Head of caudate nucleus (tissue), 42 donors: ENCODE data around the gene PGM2.
"Not testable (repeated sequence)": the region's sequence is repeated elsewhere in the genome, so short reads cannot be mapped to it uniquely, and the experiment has no call there.

Experiments
- DNase-seq, 42 donors: peaks; one replicate each; pipeline versions ENCODE4 v3.0.0 to v3.0.0-alpha.2; 2020 to 2021; ENCODE audit warnings: mixed read lengths in 7 of 42
- intact Hi-C: fragments of 100-400 bp; cut with DNase I; formaldehyde crosslinking; loops from one replicate; pipeline ENCODE4 v1.15.0; 2022

Gene PGM2

GRCh38 chr4:37812713-37813112, 13.8 kb upstream of the PGM2 start:
- intact Hi-C loops: no loop called here
- no peak for DNase-seq

- no peak for DNase-seq
- intact Hi-C loops: no loop called here
Observed at GRCh38 chr4:37815591-37815990, 10.9 kb upstream of the PGM2 start.

- no peak for DNase-seq
- intact Hi-C loops: no loop called here
Observed at GRCh38 chr4:37816006-37816405, 10.5 kb upstream of the PGM2 start.

- intact Hi-C loops: no loop called here
- DNase-seq: no peak
Observed at GRCh38 chr4:37816719-37817118, 9.8 kb upstream of the PGM2 start.

- no peak for DNase-seq
- intact Hi-C loops: no loop called here
Observed at GRCh38 chr4:37818752-37819151, 7.7 kb upstream of the PGM2 start.

- intact Hi-C loops, DNase-seq: not testable (repeated sequence)
Observed at GRCh38 chr4:37820458-37820857, 6.0 kb upstream of the PGM2 start.

GRCh38 chr4:37821953-37822605, 4.4 kb upstream of the PGM2 start:
- DNase-seq: no peak
- intact Hi-C loops: no loop called here

GRCh38 chr4:37825501-37825900, 985 bp upstream of the PGM2 start:
- DNase-seq: not testable (repeated sequence)
- intact Hi-C loops: loop anchor here (5.0 kb wide), 1 partner anchor 152 kb away; no protein-coding TSS in a partner anchor

GRCh38 chr4:37825968-37826294, 555 bp upstream of the PGM2 start:
- intact Hi-C loops: loop anchor here (2.0 to 5.0 kb wide), 2 partner anchors 63 to 151 kb away; no protein-coding TSS in a partner anchor
- DNase-seq: peak in 9 of 42 donors; percentile 8 to 18 (median 9)

GRCh38 chr4:37827030-37827685, 672 bp downstream of the PGM2 start:
- intact Hi-C loops: loop anchor here (2.0 to 5.0 kb wide), 2 partner anchors 62 to 150 kb away; no protein-coding TSS in a partner anchor
- DNase-seq: peak in 12 of 42 donors; percentile 5 to 43 (median 14)

- intact Hi-C loops: loop anchor here (2.0 to 5.0 kb wide), 2 partner anchors 61 to 149 kb away; no protein-coding TSS in a partner anchor
- DNase-seq: no peak
Observed at GRCh38 chr4:37827802-37828321, 1.4 kb downstream of the PGM2 start.

- DNase-seq: no peak
- intact Hi-C loops: loop anchor here (5.0 kb wide), 1 partner anchor 148 kb away; no protein-coding TSS in a partner anchor
Observed at GRCh38 chr4:37828843-37829242, 2.4 kb downstream of the PGM2 start.

- no peak for DNase-seq
- intact Hi-C loops: no loop called here
Observed at GRCh38 chr4:37830640-37831039, 4.2 kb downstream of the PGM2 start.

- no peak for DNase-seq
- intact Hi-C loops: no loop called here
Observed at GRCh38 chr4:37835031-37835430, 8.5 kb downstream of the PGM2 start.

- intact Hi-C loops: no loop called here
- DNase-seq: no peak
Observed at GRCh38 chr4:37835806-37836205, 9.3 kb downstream of the PGM2 start.

GRCh38 chr4:37836274-37836673, 9.8 kb downstream of the PGM2 start:
- intact Hi-C loops: no loop called here
- DNase-seq: no peak

GRCh38 chr4:37836838-37837440, 10.5 kb downstream of the PGM2 start:
- no peak for DNase-seq
- intact Hi-C loops: no loop called here

- intact Hi-C loops: no loop called here
- DNase-seq: no peak
Observed at GRCh38 chr4:37837446-37837845, 11.0 kb downstream of the PGM2 start.

- DNase-seq: no peak
- intact Hi-C loops: no loop called here
Observed at GRCh38 chr4:37839426-37839825, 12.9 kb downstream of the PGM2 start.

GRCh38 chr4:37844204-37844603, 17.7 kb downstream of the PGM2 start:
- intact Hi-C loops: no loop called here
- DNase-seq: no peak
